K562 (cell line): Measurements from ENCODE around the gene RNF39. TPM values are rescaled to one million over a fixed set of nuclear protein-coding genes. Genes with fewer than 3 reads are reported as not detected.

Experiments
- ARNT ChIP-seq, 2 experiments: fragments of 450-650 bp; IDR thresholded peaks; 2 replicates each; pipeline ENCODE4 v1.6.1; 2016; ENCODE audit warnings: mild to moderate bottlenecking in 1 of 2
- ATF3 ChIP-seq, 2 experiments: fragments of 450-650 bp in 1 of 2; sonication (generic) in 1 of 2; formaldehyde crosslinking in 1 of 2; IDR thresholded peaks in 1 of 2; conservative IDR thresholded peaks in 1 of 2; 2 replicates each; pipeline versions ENCODE4 v1.6.1 to v1.8.1; 2016 to 2023; ENCODE audit warnings: mild to moderate bottlenecking in 2 of 2, moderate library complexity in 2 of 2, inconsistent platforms in 1 of 2, missing genetic modification reagents in 1 of 2
- BDP1 ChIP-seq: IDR thresholded peaks from 3 replicates; pipeline ENCODE4 v1.6.1; 2011; ENCODE audit not compliant: insufficient read length, insufficient read depth
- CHCHD3 ChIP-seq: fragments of 250-450 bp; sonication (Bioruptor Pico); IDR thresholded peaks from 2 replicates; pipeline ENCODE4 v2.1.2; 2022; ENCODE audit warnings: mild to moderate bottlenecking
- ESRRB ChIP-seq: fragments of 250-450 bp; sonication (Bioruptor Pico); IDR thresholded peaks from 2 replicates; pipeline ENCODE4 v1.5.0; 2020; ENCODE audit warnings: mild to moderate bottlenecking, moderate library complexity, borderline replicate concordance
- EWSR1 ChIP-seq: fragments of 450-650 bp; IDR thresholded peaks from 2 replicates; pipeline ENCODE4 v1.6.1; 2018; ENCODE audit warnings: borderline replicate concordance, mild to moderate bottlenecking, low read depth, moderate library complexity; ENCODE audit not compliant: partially characterized antibody
- HMGXB4 ChIP-seq: sonication (generic); formaldehyde crosslinking; IDR thresholded peaks from 2 replicates; pipeline ENCODE4 v1.8.1; 2023; ENCODE audit warnings: mild to moderate bottlenecking, missing genetic modification reagents
- ILK ChIP-seq: fragments of 450-650 bp; IDR thresholded peaks from 2 replicates; pipeline ENCODE4 v1.6.1; 2016; ENCODE audit warnings: missing genetic modification characterization, low read depth, mild to moderate bottlenecking, missing compliant biosample characterization, moderate library complexity, borderline replicate concordance
- KDM4B ChIP-seq, 2 experiments: fragments of 450-650 bp in 1 of 2; sonication (generic) in 1 of 2; IDR thresholded peaks; 2 replicates each; pipeline ENCODE4 v1.6.1; 2016 to 2017; ENCODE audit warnings: borderline replicate concordance in 2 of 2, antibody characterized with exemption in 1 of 2, low read depth in 1 of 2, mild to moderate bottlenecking in 1 of 2
- NR3C1 ChIP-seq: sonication (generic); formaldehyde crosslinking; IDR thresholded peaks from 2 replicates; pipeline ENCODE4 v1.8.1; 2022; ENCODE audit warnings: missing genetic modification reagents
- PRDM10 ChIP-seq: fragments of 450-650 bp; IDR thresholded peaks from 2 replicates; pipeline ENCODE4 v1.6.1; 2018; ENCODE audit not compliant: partially characterized antibody
- SLC30A9 ChIP-seq: fragments of 250-450 bp; sonication (Bioruptor Pico); IDR thresholded peaks from 2 replicates; pipeline ENCODE4 v1.8.0; 2022; ENCODE audit warnings: mild to moderate bottlenecking, moderate library complexity
- SNRNP70 ChIP-seq: fragments of 200-400 bp; formaldehyde crosslinking; optimal IDR thresholded peaks from 2 replicates; pipeline ENCODE3; 2017; ENCODE audit warnings: low read depth, low read length
- TCF3 ChIP-seq: sonication (generic); formaldehyde crosslinking; IDR thresholded peaks from 2 replicates; pipeline ENCODE4 v1.4.0; 2020; ENCODE audit warnings: mild to moderate bottlenecking, missing genetic modification reagents
- THRB ChIP-seq: fragments of 450-650 bp; formaldehyde crosslinking; conservative IDR thresholded peaks from 2 replicates; pipeline ENCODE4 v1.4.0; 2022; ENCODE audit warnings: mild to moderate bottlenecking, missing genetic modification characterization
- ZNF23 ChIP-seq: fragments of 250-450 bp; sonication (Bioruptor Pico); IDR thresholded peaks from 2 replicates; pipeline ENCODE4 v1.4.0; 2020; ENCODE audit warnings: mild to moderate bottlenecking
- ZNF232 ChIP-seq: sonication (generic); formaldehyde crosslinking; IDR thresholded peaks from 2 replicates; pipeline ENCODE4 v1.8.0; 2022; ENCODE audit warnings: mild to moderate bottlenecking, missing genetic modification reagents
- ZNF274 ChIP-seq: IDR thresholded peaks from 2 replicates; pipeline ENCODE4 v1.6.1; 2011; ENCODE audit warnings: low read depth, mild to moderate bottlenecking, low read length, moderate library complexity, borderline replicate concordance
- ZNF696 ChIP-seq: fragments of 250-450 bp; sonication (Bioruptor Pico); conservative IDR thresholded peaks from 2 replicates; pipeline ENCODE4 v1.4.0; 2020; ENCODE audit warnings: mild to moderate bottlenecking, moderate library complexity
- ZNF77 ChIP-seq: fragments of 250-450 bp; sonication (Bioruptor Pico); IDR thresholded peaks from 2 replicates; pipeline ENCODE4 v1.5.0; 2020
- polyA plus RNA-seq, 8 experiments: library from polyadenylated mRNA; depleted of rRNA in 4 of 8; stranded (reverse) in 5 of 8; unstranded in 3 of 8; fragments of >200 nt; fragmentation: Nextera tagmentation in 2 of 8; fragmentation: Illumina TruSeq in 1 of 8; extraction: Ambion mirVana in 2 of 8; extraction: Trizol in 1 of 8; gene quantifications; 2 replicates each; pipeline versions ENCODE4 v1.2.1 to v1.2.3, GENCODE V29; 2011 to 2014; ENCODE audit warnings: inconsistent platforms in 1 of 8, missing spikeins in 1 of 8
- total RNA-seq, 7 experiments: library from RNA; depleted of rRNA in 6 of 7; stranded (reverse); fragments of >200 nt in 6 of 7; fragmentation: Illumina TruSeq in 2 of 7; extraction: Trizol in 2 of 7; gene quantifications; 2 replicates each; pipeline versions ENCODE4 v1.2.1 to v1.2.3, GENCODE V29; 2011 to 2021; ENCODE audit warnings: low replicate concordance in 1 of 7

The RNF39 gene
- total and polyA plus RNA-seq, 9 of the 15 experiments (the other 6 are each of a cell fraction or from before 2014, with no cell fraction given), result not detected

- TF ChIP-seq CHCHD3 (no peak), ESRRB (CRISPR knock-in tag) (no peak; the same call in 1 of the 2 replicates), ZNF274 (no peak), ILK (tag) (no peak), THRB (CRISPR knock-in tag) (no peak), SLC30A9 (no peak), BDP1 (no peak), ATF3 (IDR thresholded peaks at IDR 0.05) (peak; percentile 99), ATF3 (CRISPR knock-in tag; conservative IDR thresholded peaks at IDR 0.05) (peak; percentile 44; the same call in 1 of the 2 replicates), ZNF232 (CRISPR knock-in tag) (no peak), ARNT (IDR thresholded peaks at IDR 0.05) (0 out of 4 replicates have a peak, but pooled peaks of 1 of the 2 experiments have one; percentile 67), NR3C1 (CRISPR knock-in tag) (no peak), HMGXB4 (peak; percentile 23; the same call in 1 of the 2 replicates), ZNF696 (CRISPR knock-in tag) (no peak), TCF3 (CRISPR knock-in tag) (no peak), EWSR1 (no peak), SNRNP70 (no peak), ZNF77 (no peak), PRDM10 (peak; percentile 3), ZNF23 (CRISPR knock-in tag) (no peak), KDM4B (IDR thresholded peaks at IDR 0.05; ENCODE audit: borderline replicate concordance in 2 of 2, low read depth in 1 of 2) (0 out of 4 replicates have a peak, but pooled peaks of 1 of the 2 experiments have one; percentile 45)
These were observed 14.3 kb downstream of the RNF39 start, which contains the start of gene POLR1H (continued) for GRCh38 chr6:30061092-30061857.
